OCI-LY3 (cell line): ENCODE measurements around the gene KCNK6.

Experiments
- H2AFZ ChIP-seq: fragments of 200-600, 300-600 bp; shearing (Covaris generic); 2 replicates; pipeline ENCODE4 v1.6.0; 2014; ENCODE audit warnings: antibody characterized with exemption, low read depth, low read length
- H3K27ac ChIP-seq: fragments of 200-600, 300-600 bp; sonication (generic); 2 replicates; pipeline ENCODE4 v1.5.1; 2014; ENCODE audit warnings: mild to moderate bottlenecking, low read length, moderate library complexity, mixed read lengths
- H3K27me3 ChIP-seq: fragments of 200-600, 300-600 bp; sonication (generic); 2 replicates; pipeline ENCODE4 v1.6.1; 2014; ENCODE audit warnings: low read depth, low read length, mixed read lengths
- H3K36me3 ChIP-seq: fragments of 200-600, 300-600 bp; sonication (generic); replicated peaks from 2 replicates; pipeline ENCODE3; 2014; ENCODE audit warnings: low read depth, low read length, mixed read lengths
- H3K4me1 ChIP-seq: fragments of 300-600, 200-600 bp; sonication (generic); 2 replicates; pipeline ENCODE4 v1.6.1; 2014; ENCODE audit warnings: low read length, mixed read lengths
- H3K4me2 ChIP-seq: fragments of 200-600, 300-600 bp; sonication (generic); 2 replicates; pipeline ENCODE4 v1.6.1; 2014; ENCODE audit warnings: low read length, mixed read lengths
- H3K4me3 ChIP-seq: fragments of 300-600, 200-600 bp; sonication (generic); 2 replicates; pipeline ENCODE4 v1.5.1; 2014; ENCODE audit warnings: antibody characterized with exemption, mild to moderate bottlenecking, low read length, moderate library complexity
- H3K79me2 ChIP-seq: fragments of 300-600, 200-600 bp; shearing (Covaris generic); 2 replicates; pipeline ENCODE4 v1.6.1; 2014; ENCODE audit warnings: mild to moderate bottlenecking, low read length, mixed read lengths
- H3K9ac ChIP-seq: fragments of 300-600, 200-600 bp; shearing (Covaris generic); 2 replicates; pipeline ENCODE4 v1.6.0; 2014; ENCODE audit warnings: mild to moderate bottlenecking, low read length, moderate library complexity
- H3K9me3 ChIP-seq: fragments of 200-600, 300-600 bp; shearing (Covaris generic); 2 replicates; pipeline ENCODE4 v1.6.1; 2014; ENCODE audit warnings: low read length, mixed read lengths; ENCODE audit not compliant: insufficient read depth
- H4K20me1 ChIP-seq: fragments of 200-600, 300-600 bp; sonication (generic); 2 replicates; pipeline ENCODE4 v1.6.1; 2016; ENCODE audit warnings: low read length, mixed read lengths; ENCODE audit not compliant: insufficient read depth
- CTCF ChIP-seq: fragments of 200-600, 300-600 bp; sonication (generic); IDR thresholded peaks from 2 replicates; pipeline ENCODE4 v1.5.1; 2014; ENCODE audit warnings: antibody characterized with exemption, low read length, low read depth
- EZH2phosphoT487 ChIP-seq: fragments of 200-600 bp; shearing (Covaris generic); IDR thresholded peaks from 2 replicates; pipeline ENCODE4 v1.6.1; 2018; ENCODE audit warnings: antibody characterized with exemption, mixed run types, low read depth

Gene KCNK6

GRCh38 chr19:38280030-38280921 is 39.4 kb upstream of the KCNK6 start:
- no peak overlapping the region for H3K9ac ChIP-seq

GRCh38 chr19:38281811-38282566 is 37.7 kb upstream of the KCNK6 start:
- Histone ChIP-seq H3K9ac (no peak overlapping the region), H3K36me3 (no peaks in the 10 kb centered on the region), H3K79me2 (no peaks in the 10 kb centered on the region), H3K9me3 (no peaks in the 10 kb centered on the region), H2AFZ (no peak overlapping the region), H3K27ac (no peak overlapping the region), H3K4me2 (no peak overlapping the region), H3K4me3 (no peak overlapping the region), H3K27me3 (no peaks in the 10 kb centered on the region), H4K20me1 (0 out of 2 replicates have a peak, but pooled peaks cover 6% of the 10 kb centered on the region), H3K4me1 (peaks cover 11% of the 10 kb centered on the region)
- TF ChIP-seq EZH2phosphoT487 (no peak), CTCF (no peak)

More at GRCh38 chr19:38280030-38280921, 39.4 kb upstream of the KCNK6 start:
- peaks cover 11% of the 10 kb centered on the region for H3K4me1 ChIP-seq
- H3K4me2 ChIP-seq = no peak overlapping the region
- no peak overlapping the region for H2AFZ ChIP-seq
- H3K36me3 ChIP-seq = no peaks in the 10 kb centered on the region
- TF ChIP-seq EZH2phosphoT487 (no peak), CTCF (no peak)
- no peaks in the 10 kb centered on the region for H3K9me3 ChIP-seq
- 0 out of 2 replicates have a peak, but pooled peaks cover 6% of the 10 kb centered on the region for H4K20me1 ChIP-seq
- H3K27ac ChIP-seq = no peak overlapping the region
- no peak overlapping the region for H3K4me3 ChIP-seq
- no peaks in the 10 kb centered on the region for H3K27me3 ChIP-seq
- H3K79me2 ChIP-seq = no peaks in the 10 kb centered on the region

GRCh38 chr19:38283271-38283670 is 36.4 kb upstream of the KCNK6 start:
- no peaks in the 10 kb centered on the region for H3K27me3 ChIP-seq
- H3K4me3 ChIP-seq = no peak overlapping the region
- TF ChIP-seq EZH2phosphoT487 = no peak
- TF ChIP-seq CTCF = no peak
- H3K27ac ChIP-seq = no peak overlapping the region
- no peaks in the 10 kb centered on the region for H3K79me2 ChIP-seq
- H3K4me1 ChIP-seq = peaks cover 11% of the 10 kb centered on the region
- 0 out of 2 replicates have a peak, but pooled peaks cover 6% of the 10 kb centered on the region for H4K20me1 ChIP-seq
- H3K9me3 ChIP-seq = no peaks in the 10 kb centered on the region
- no peak overlapping the region for H3K4me2 ChIP-seq
- H2AFZ ChIP-seq = no peak overlapping the region
- H3K9ac ChIP-seq = no peak overlapping the region
- no peaks in the 10 kb centered on the region for H3K36me3 ChIP-seq

GRCh38 chr19:38284422-38284821 is 35.2 kb upstream of the KCNK6 start:
- Histone ChIP-seq H3K9me3 (no peaks in the 10 kb centered on the region), H3K36me3 (no peaks in the 10 kb centered on the region), H3K4me1 (peaks cover 11% of the 10 kb centered on the region), H3K4me2 (peak overlapping the region; percentile 8), H3K9ac (peak overlapping the region; percentile 17; the same call in 1 of the 2 replicates), H4K20me1 (no peaks in the 10 kb centered on the region), H3K79me2 (no peaks in the 10 kb centered on the region), H3K4me3 (no peak overlapping the region), H3K27me3 (no peaks in the 10 kb centered on the region), H2AFZ (no peak overlapping the region), H3K27ac (no peak overlapping the region)
- no peak for TF ChIP-seq CTCF
- TF ChIP-seq EZH2phosphoT487 = no peak
